Measurements from ENCODE around the gene MCM9. TPM values are rescaled to one million over a fixed set of nuclear protein-coding genes. Genes with fewer than 3 reads are reported as not detected.

MCM9 gene
- polyA plus RNA-seq, 3 donors, result 9.4 to 11.9 (median 9.8) TPM

DNA sequence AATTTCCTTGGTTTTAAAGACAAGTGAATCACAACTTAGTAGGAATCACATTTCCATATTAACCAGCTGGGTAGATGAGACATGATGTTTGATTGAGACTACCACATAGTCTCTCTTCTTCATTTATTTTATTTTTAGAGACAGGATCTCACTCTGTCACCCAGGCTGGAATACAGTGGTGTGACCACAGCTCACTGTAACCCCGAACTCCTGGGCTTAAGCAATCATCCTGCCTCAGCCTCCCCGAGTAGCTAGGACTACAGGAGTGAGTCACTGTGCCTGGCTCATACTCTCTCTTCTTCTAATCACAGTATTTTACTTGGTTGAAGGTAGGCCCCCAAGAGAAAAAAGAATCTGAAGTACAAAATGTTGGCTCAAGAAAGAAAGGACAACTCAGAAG lies 121.2 kb downstream of the MCM9 start:
- H4K20me1 ChIP-seq (ENCODE audit: insufficient read depth, low read length), result no peaks in the 10 kb centered on the region

DNA sequence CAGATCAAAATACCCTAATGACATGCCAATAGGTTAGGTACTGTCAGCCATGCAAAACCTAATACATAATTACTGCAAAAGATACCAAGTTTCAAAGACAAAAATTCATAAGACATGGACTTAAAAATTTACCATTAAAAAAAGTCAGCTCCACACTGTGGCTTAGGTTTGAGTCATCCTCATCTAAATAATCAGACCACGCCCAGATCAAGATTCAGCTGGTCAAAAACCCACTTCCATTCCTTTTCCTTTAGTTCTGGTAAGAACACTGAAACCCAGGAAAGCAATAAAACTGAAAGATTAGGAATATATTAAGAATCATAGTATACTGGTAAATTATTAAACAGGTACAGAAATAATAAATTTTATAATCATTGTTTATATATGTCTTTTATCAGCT lies 122.0 kb downstream of the MCM9 start:
- Histone ChIP-seq H3K4me1 (ENCODE audit: control insufficient read depth in 1 of 2, insufficient read depth in 2 of 2, low read length in 2 of 2) (peaks cover 21 to 33% of the 10 kb centered on the region in 2 donors), H3K27ac (ENCODE audit: low read depth in 1 of 2, low read length in 2 of 2) (no peak overlapping the region), H3K9me3 (replicated peaks in 1 of 2; ENCODE audit: control insufficient read depth in 1 of 2, insufficient read depth in 1 of 2, low read length in 2 of 2) (no peaks in the 10 kb centered on the region), H4K20me1 (ENCODE audit: insufficient read depth, low read length) (no peaks in the 10 kb centered on the region), H3K27me3 (ENCODE audit: control insufficient read depth in 2 of 2, insufficient read depth in 2 of 2, low read length in 2 of 2) (no peaks in the 10 kb centered on the region), H3K4me2 (replicated peaks; ENCODE audit: extremely low read depth, low read length, poor library complexity, severe bottlenecking) (no peak overlapping the region), H3K36me3 (replicated peaks in 1 of 2; ENCODE audit: control insufficient read depth in 1 of 2, insufficient read depth in 2 of 2, low read length in 2 of 2) (peaks cover 5 to 25% of the 10 kb centered on the region in 2 donors), H3K9ac (ENCODE audit: insufficient read depth, low read length, poor library complexity, severe bottlenecking) (no peak overlapping the region), H3K4me3 (replicated peaks in 1 of 3; ENCODE audit: low read depth in 2 of 3, low read length in 3 of 3) (no peak overlapping the region), H2AFZ (ENCODE audit: insufficient read depth, low read depth, low read length, poor library complexity, severe bottlenecking) (no peak overlapping the region), H3K79me2 (ENCODE audit: insufficient read depth, low read length) (no peaks in the 10 kb centered on the region)
- no peak for TF ChIP-seq CTCF (IDR thresholded peaks at IDR 0.05)
- Mint-ChIP-seq H3K27me3 (ENCODE audit: low read depth in 3 of 3) (peaks cover 0 to 1% (median 0%) of the 10 kb centered on the region in 3 donors), H3K27ac (no peak overlapping the region), H3K36me3 (peaks cover 24 to 36% of the 10 kb centered on the region in 2 donors), H3K9me3 (no peaks in the 10 kb centered on the region), H3K4me1 (peaks cover 55% of the 10 kb centered on the region), H3K4me3 (no peak overlapping the region)
- intact Hi-C loops (cut with micrococcal nuclease), result no loop called here
- peak in 1 of 3 donors; percentile 3 for DNase-seq
- WGBS (ENCODE audit: insufficient coverage), result no CpG with 5 or more reads among the region's 1 CpG

More for the DNA sequence above, 121.2 kb downstream of the MCM9 start:
- H3K9ac ChIP-seq (ENCODE audit: insufficient read depth, low read length, poor library complexity, severe bottlenecking), result no peak overlapping the region
- H3K27ac ChIP-seq (ENCODE audit: low read depth in 1 of 2, low read length in 2 of 2), result peak overlapping the region in 1 of 2 donors; percentile 38
- WGBS (ENCODE audit: insufficient coverage), result no CpG with 5 or more reads among the region's 2 CpGs
- H3K4me1 ChIP-seq (ENCODE audit: control insufficient read depth in 1 of 2, insufficient read depth in 2 of 2, low read length in 2 of 2), result peaks cover 20 to 32% of the 10 kb centered on the region in 2 donors
- H3K79me2 ChIP-seq (ENCODE audit: insufficient read depth, low read length), result no peaks in the 10 kb centered on the region
- H3K27ac Mint-ChIP-seq, result peak overlapping the region in 6 of 7 donors; percentile 14 to 73 (median 34)
- peaks cover 0 to 1% (median 0%) of the 10 kb centered on the region in 3 donors for H3K27me3 Mint-ChIP-seq (ENCODE audit: low read depth in 3 of 3)
- peak; percentile 25 to 58 (median 33) for DNase-seq
- H3K4me2 ChIP-seq (replicated peaks; ENCODE audit: extremely low read depth, low read length, poor library complexity, severe bottlenecking), result no peak overlapping the region
- peaks cover 5 to 25% of the 10 kb centered on the region in 2 donors for H3K36me3 ChIP-seq (replicated peaks in 1 of 2; ENCODE audit: control insufficient read depth in 1 of 2, insufficient read depth in 2 of 2, low read length in 2 of 2)
- no peaks in the 10 kb centered on the region for H3K9me3 ChIP-seq (replicated peaks in 1 of 2; ENCODE audit: control insufficient read depth in 1 of 2, insufficient read depth in 1 of 2, low read length in 2 of 2)
- H2AFZ ChIP-seq (ENCODE audit: insufficient read depth, low read depth, low read length, poor library complexity, severe bottlenecking), result no peak overlapping the region
- peaks cover 24 to 36% of the 10 kb centered on the region in 2 donors for H3K36me3 Mint-ChIP-seq
- intact Hi-C loops (cut with micrococcal nuclease), result no loop called here
- no peak for TF ChIP-seq CTCF (IDR thresholded peaks at IDR 0.05)
- H3K4me1 Mint-ChIP-seq, result peaks cover 49% of the 10 kb centered on the region
- no peak overlapping the region for H3K4me3 Mint-ChIP-seq
- H3K9me3 Mint-ChIP-seq, result no peaks in the 10 kb centered on the region
- no peaks in the 10 kb centered on the region for H3K27me3 ChIP-seq (ENCODE audit: control insufficient read depth in 2 of 2, insufficient read depth in 2 of 2, low read length in 2 of 2)
- no peak overlapping the region for H3K4me3 ChIP-seq (replicated peaks in 1 of 3; ENCODE audit: low read depth in 2 of 3, low read length in 3 of 3)

Data from CD14-positive monocyte (primary cell).